ENCODE measurements around the gene PRAMEF7.
"Not testable (repeated sequence)": the region's sequence is repeated elsewhere in the genome, so short reads cannot be mapped to it uniquely, and the experiment has no call there.

Gene PRAMEF7

GRCh38 chr1:12916310-12916709, at the start of gene PRAMEF7:
TSS of gene PRAMEF7 (plus strand) at chr1:12916610. CDS start at chr1:12917693, 1,083 bp downstream.
- not testable (repeated sequence) for DNase-seq (ENCODE audit: low read depth in 2 of 3, low spot score in 2 of 3)

GRCh38 chr1:12878453-12878852, 38.0 kb upstream of the PRAMEF7 start:
- DNase-seq (ENCODE audit: low read depth in 2 of 3, low spot score in 2 of 3) = not testable (repeated sequence)

- DNase-seq (ENCODE audit: low read depth in 2 of 3, low spot score in 2 of 3) = not testable (repeated sequence)
These were observed 30.3 kb upstream of the PRAMEF7 start, which contains the start of gene PRAMEF4 for GRCh38 chr1:12886101-12886500. TSS of gene PRAMEF4 (minus strand) at chr1:12886201. CDS start at chr1:12883394, 2,807 bp downstream.

GRCh38 chr1:12898170-12898569, 18.2 kb upstream of the PRAMEF7 start, which contains the start of gene PRAMEF10:
TSS of gene PRAMEF10 (minus strand) at chr1:12898270. CDS start at chr1:12895847, 2,423 bp downstream.
- DNase-seq (ENCODE audit: low read depth in 2 of 3, low spot score in 2 of 3) = not testable (repeated sequence)

GRCh38 chr1:12899186-12899585, 17.2 kb upstream of the PRAMEF7 start:
- not testable (repeated sequence) for DNase-seq (ENCODE audit: low read depth in 2 of 3, low spot score in 2 of 3)

- not testable (repeated sequence) for DNase-seq (ENCODE audit: low read depth in 2 of 3, low spot score in 2 of 3)
These were observed 12.4 kb upstream of the PRAMEF7 start for GRCh38 chr1:12903793-12904572.

- DNase-seq (ENCODE audit: low read depth in 2 of 3, low spot score in 2 of 3) = not testable (repeated sequence)
These were observed 5.3 kb downstream of the PRAMEF7 start for GRCh38 chr1:12921749-12922148.

GRCh38 chr1:12924368-12924767, 8.0 kb downstream of the PRAMEF7 start:
- DNase-seq (ENCODE audit: low read depth in 2 of 3, low spot score in 2 of 3) = not testable (repeated sequence)

GRCh38 chr1:12947480-12947879, 31.1 kb downstream of the PRAMEF7 start, which contains the start of gene PRAMEF6:
TSS of gene PRAMEF6 (minus strand) at chr1:12947580. CDS start at chr1:12942518, 5,062 bp downstream.
- not testable (repeated sequence) for DNase-seq (ENCODE audit: low read depth in 2 of 3, low spot score in 2 of 3)
